SK-N-SH treated with all-trans-retinoic acid at 6 μM for 48 hours (cell line): ENCODE results near the gene TMEM203.

Experiments
- CREB5 ChIP-seq: fragments of 250-450 bp; sonication (Bioruptor Pico); IDR thresholded peaks from 2 replicates; pipeline ENCODE4 v1.5.1; 2020; ENCODE audit warnings: low read depth, mild to moderate bottlenecking, moderate library complexity
- CSDC2 ChIP-seq: fragments of 250-450 bp; sonication (Bioruptor Pico); IDR thresholded peaks from 2 replicates; pipeline ENCODE4 v1.5.0; 2020; ENCODE audit warnings: mild to moderate bottlenecking, moderate library complexity
- ZC3H10 ChIP-seq: fragments of 250-450 bp; sonication (Bioruptor Pico); IDR thresholded peaks from 2 replicates; pipeline ENCODE4 v1.5.1; 2021; ENCODE audit warnings: mild to moderate bottlenecking, moderate library complexity
- ZFP30 ChIP-seq: fragments of 450-650 bp; formaldehyde crosslinking; IDR thresholded peaks from 2 replicates; pipeline ENCODE4 v1.5.0; 2022; ENCODE audit warnings: mild to moderate bottlenecking, moderate library complexity

DNA sequence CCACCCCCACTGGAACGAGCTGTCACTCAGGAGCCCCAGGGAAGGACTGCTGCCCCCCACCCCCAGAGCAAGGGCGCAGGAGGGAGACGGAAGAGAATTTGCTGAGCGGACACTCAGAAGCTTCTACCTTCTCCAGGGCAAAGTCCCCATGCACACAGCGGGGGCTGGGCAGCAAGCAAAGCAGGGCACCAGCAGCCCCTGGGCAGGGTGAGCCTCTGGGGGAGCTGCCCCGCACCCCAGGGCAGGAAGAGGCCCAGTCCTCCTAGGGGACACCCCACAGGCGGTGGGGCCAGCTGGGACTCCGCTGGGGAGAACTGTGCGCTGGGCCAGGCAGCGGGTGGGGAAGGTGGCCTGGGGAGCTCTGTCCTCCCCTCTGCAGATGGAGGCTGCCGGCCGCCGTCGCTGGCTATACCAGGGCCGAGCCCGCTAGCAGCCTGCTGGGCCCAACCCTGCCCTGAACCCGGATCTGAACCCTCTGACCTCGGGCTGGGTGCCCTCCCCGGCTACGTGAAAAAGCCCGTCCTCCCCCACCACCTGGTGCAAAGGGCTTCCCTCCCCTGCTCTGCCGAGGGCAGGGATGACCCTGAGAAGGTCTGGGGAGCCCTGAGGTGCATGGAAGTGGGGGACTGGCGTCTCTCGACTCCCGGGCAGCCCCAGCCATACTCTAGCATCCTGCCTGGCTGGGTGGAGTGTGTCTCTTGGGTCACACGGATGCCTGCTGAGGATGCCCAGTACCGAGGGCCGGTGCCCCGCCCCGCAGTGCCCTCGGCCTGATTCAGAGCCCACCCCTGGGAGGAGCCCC, 24.7 kb upstream of the TMEM203 start:
- no peak for TF ChIP-seq CREB5 (CRISPR knock-in tag)
- TF ChIP-seq CSDC2: no peak
- TF ChIP-seq ZFP30 (CRISPR knock-in tag): no peak
- TF ChIP-seq ZC3H10 (CRISPR knock-in tag): no peak
